Ovary (tissue), 3 donors: ENCODE measurements around the gene FGF23.

ENCODE experiments used
- CTCF ChIP-seq, 3 donors: fragments of 450-650 bp in 2 of 3; fragments of 200-600 bp in 1 of 3; IDR thresholded peaks; one replicate each; pipeline versions ENCODE4 v1.5.1 to v1.8.0; 2016 to 2022; ENCODE audit warnings: antibody characterized with exemption in 3 of 3, mild to moderate bottlenecking in 1 of 3
- POLR2A ChIP-seq: fragments of 450-650 bp; IDR thresholded peaks from one replicate; pipeline ENCODE4 v1.6.1; 2017; ENCODE audit warnings: antibody characterized with exemption, mild to moderate bottlenecking, moderate library complexity
- donor health status: DM: no; HTN: no; CAD: no.

GRCh38 chr12:4372653-4373052 lies 6.9 kb downstream of the FGF23 start:
- TF ChIP-seq POLR2A (no peak), CTCF (IDR thresholded peaks at IDR 0.05) (no peak)
